GM21526 (cell line): ENCODE data around the gene RBBP5.
"Not testable (repeated sequence)": the region's sequence is repeated elsewhere in the genome, so short reads cannot be mapped to it uniquely, and the experiment has no call there.

Experiments
- ATAC-seq: cut with Tn5 transposase; IDR thresholded peaks from one replicate; pipeline ENCODE4 v1.9.1; 2021; ENCODE audit warnings: moderate library complexity; ENCODE audit not compliant: unreplicated experiment, low FRiP score

The RBBP5 gene

GRCh38 chr1:205121660-205122488 is at the start of gene RBBP5:
Gene RBBP5 (minus strand): TSS chr1:205121978. CDS start chr1:205121873, 105 bp downstream.
- ATAC-seq = peak; percentile 86

- no peak for ATAC-seq
Observed at GRCh38 chr1:205171369-205171768, 49.6 kb upstream of the RBBP5 start.

GRCh38 chr1:205170532-205171269 is 48.9 kb upstream of the RBBP5 start:
- ATAC-seq = no peak

- no peak for ATAC-seq
Observed at GRCh38 chr1:205169248-205169647, 47.5 kb upstream of the RBBP5 start.

GRCh38 chr1:205168291-205168690 is 46.5 kb upstream of the RBBP5 start:
- ATAC-seq = no peak

GRCh38 chr1:205162301-205162700 is 40.5 kb upstream of the RBBP5 start:
- ATAC-seq = no peak

GRCh38 chr1:205161076-205161475 is 39.3 kb upstream of the RBBP5 start:
- no peak for ATAC-seq

GRCh38 chr1:205158048-205158616 is 36.4 kb upstream of the RBBP5 start:
- ATAC-seq = no peak

- not testable (repeated sequence) for ATAC-seq
Observed at GRCh38 chr1:205155665-205156377, 34.0 kb upstream of the RBBP5 start.

GRCh38 chr1:205152505-205152904 is 30.7 kb upstream of the RBBP5 start:
- no peak for ATAC-seq

GRCh38 chr1:205150651-205151428 is 29.1 kb upstream of the RBBP5 start:
- no peak for ATAC-seq

GRCh38 chr1:205147191-205147835 is 25.5 kb upstream of the RBBP5 start:
- no peak for ATAC-seq

GRCh38 chr1:205144751-205145150 is 23.0 kb upstream of the RBBP5 start:
- no peak for ATAC-seq

- ATAC-seq = no peak
Observed at GRCh38 chr1:205144046-205144720, 22.4 kb upstream of the RBBP5 start.

- no peak for ATAC-seq
Observed at GRCh38 chr1:205142102-205142469, 20.3 kb upstream of the RBBP5 start.

- ATAC-seq = peak; percentile 68
Observed at GRCh38 chr1:205141236-205142101, 19.7 kb upstream of the RBBP5 start.

GRCh38 chr1:205140113-205140512 is 18.3 kb upstream of the RBBP5 start:
- ATAC-seq = no peak

- no peak for ATAC-seq
Observed at GRCh38 chr1:205137901-205138300, 16.1 kb upstream of the RBBP5 start.
